ENCODE data around the gene TM9SF3. TPM values are rescaled to one million over a fixed set of nuclear protein-coding genes. Genes with fewer than 3 reads are reported as not detected.
"Not testable (repeated sequence)": the region's sequence is repeated elsewhere in the genome, so short reads cannot be mapped to it uniquely, and the experiment has no call there.

TM9SF3 gene
- total RNA-seq, 1 experiment from 2014 or later = 125 TPM

DNA sequence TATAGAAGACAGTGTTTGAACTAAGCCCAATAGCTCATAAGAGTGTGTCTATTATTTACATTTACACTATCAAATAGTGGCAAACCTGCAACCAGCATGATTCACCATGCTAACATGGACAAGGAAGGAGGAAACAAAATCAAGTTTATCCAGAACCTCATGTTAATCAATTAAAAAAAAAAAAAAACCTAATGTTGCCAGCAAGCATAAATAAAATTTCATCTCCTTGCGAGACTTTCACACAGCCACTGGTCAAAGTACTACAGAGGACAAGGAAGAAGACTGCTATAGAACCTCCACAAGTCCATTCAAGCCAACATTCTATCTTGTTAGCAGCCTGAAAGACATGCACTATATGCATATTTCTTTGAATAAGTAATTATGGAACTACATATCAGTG is 9.7 kb downstream of the TM9SF3 start:
- no TSS peak for BruUV-seq (replicated peaks)
- no peaks in the 10 kb centered on the region for H3K27me3 ChIP-seq (replicated peaks; ENCODE audit: insufficient read depth, low read depth, low read length, poor library complexity)
- CTCF ChIA-PET = no interaction called here
- TF ChIP-seq EZH2 (IDR thresholded peaks at IDR 0.05; ENCODE audit: borderline replicate concordance, low read depth, low read length, poor library complexity, severe bottlenecking) = no peak
- TF ChIP-seq, protein P1, sequence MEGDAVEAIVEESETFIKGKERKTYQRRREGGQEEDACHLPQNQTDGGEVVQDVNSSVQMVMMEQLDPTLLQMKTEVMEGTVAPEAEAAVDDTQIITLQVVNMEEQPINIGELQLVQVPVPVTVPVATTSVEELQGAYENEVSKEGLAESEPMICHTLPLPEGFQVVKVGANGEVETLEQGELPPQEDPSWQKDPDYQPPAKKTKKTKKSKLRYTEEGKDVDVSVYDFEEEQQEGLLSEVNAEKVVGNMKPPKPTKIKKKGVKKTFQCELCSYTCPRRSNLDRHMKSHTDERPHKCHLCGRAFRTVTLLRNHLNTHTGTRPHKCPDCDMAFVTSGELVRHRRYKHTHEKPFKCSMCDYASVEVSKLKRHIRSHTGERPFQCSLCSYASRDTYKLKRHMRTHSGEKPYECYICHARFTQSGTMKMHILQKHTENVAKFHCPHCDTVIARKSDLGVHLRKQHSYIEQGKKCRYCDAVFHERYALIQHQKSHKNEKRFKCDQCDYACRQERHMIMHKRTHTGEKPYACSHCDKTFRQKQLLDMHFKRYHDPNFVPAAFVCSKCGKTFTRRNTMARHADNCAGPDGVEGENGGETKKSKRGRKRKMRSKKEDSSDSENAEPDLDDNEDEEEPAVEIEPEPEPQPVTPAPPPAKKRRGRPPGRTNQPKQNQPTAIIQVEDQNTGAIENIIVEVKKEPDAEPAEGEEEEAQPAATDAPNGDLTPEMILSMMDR (conservative IDR thresholded peaks at IDR 0.05; ENCODE audit: low read depth, low read length) = no peak
- H3K4me1 ChIP-seq (ENCODE audit: insufficient read depth, low read length, poor library complexity, severe bottlenecking) = peaks cover 12% of the 10 kb centered on the region
- POLR2A ChIA-PET (ENCODE audit: low non-redundant PET) = no interaction called here
- H3K9me3 ChIP-seq (ENCODE audit: low read depth, low read length, poor library complexity, severe bottlenecking) = no peaks in the 10 kb centered on the region
- no peak for DNase-seq (ENCODE audit: low spot score)
- intact Hi-C loops (cut with micrococcal nuclease; ENCODE audit: unreplicated experiment) = no loop called here
- H3K36me3 ChIP-seq (ENCODE audit: insufficient read depth, low read length, poor library complexity, severe bottlenecking) = peaks cover 4% of the 10 kb centered on the region
- no peak overlapping the region for H3K4me3 ChIP-seq (ENCODE audit: low read depth, low read length, poor library complexity, severe bottlenecking)
- no peak overlapping the region for H3K27ac ChIP-seq (ENCODE audit: low read depth, low read length, poor library complexity, severe bottlenecking)

DNA sequence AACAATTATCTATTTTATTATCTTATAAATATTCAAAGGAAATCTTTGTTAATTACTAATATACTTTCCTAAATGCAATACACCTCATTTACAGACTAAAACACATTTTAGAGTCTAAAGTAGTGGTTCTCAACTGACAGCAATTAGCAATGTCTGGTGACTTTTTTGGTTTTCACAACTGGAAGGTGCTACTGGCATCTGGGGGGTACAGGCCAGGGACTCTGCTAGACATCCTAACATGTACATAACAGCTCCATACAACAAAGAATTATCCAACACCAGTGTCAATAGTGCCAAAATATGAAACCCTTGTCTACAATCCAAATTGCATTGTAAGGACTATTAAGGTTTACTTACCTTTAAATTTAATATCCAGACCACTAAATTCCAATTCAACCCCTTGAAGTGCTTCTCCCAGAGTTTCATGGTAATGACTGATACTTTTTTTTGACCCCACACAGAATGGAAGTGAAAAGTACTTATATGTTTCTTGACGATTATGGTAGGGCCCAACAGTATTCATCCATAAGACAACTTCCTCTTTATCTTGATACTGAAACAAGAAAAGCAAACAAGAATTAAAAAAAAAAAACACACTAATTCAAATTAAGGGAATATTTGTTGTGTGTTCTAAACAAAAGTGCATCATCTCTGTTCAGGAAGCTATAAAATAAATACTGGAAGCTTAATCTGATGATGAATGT is 10.4 kb downstream of the TM9SF3 start:
- Histone ChIP-seq H3K9me3 (ENCODE audit: low read depth, low read length, poor library complexity, severe bottlenecking) (no peaks in the 10 kb centered on the region), H3K27ac (ENCODE audit: low read depth, low read length, poor library complexity, severe bottlenecking) (no peak overlapping the region), H3K4me1 (ENCODE audit: insufficient read depth, low read length, poor library complexity, severe bottlenecking) (peaks cover 9% of the 10 kb centered on the region), H3K27me3 (replicated peaks; ENCODE audit: insufficient read depth, low read depth, low read length, poor library complexity) (no peaks in the 10 kb centered on the region), H3K36me3 (ENCODE audit: insufficient read depth, low read length, poor library complexity, severe bottlenecking) (peaks cover 4% of the 10 kb centered on the region), H3K4me3 (ENCODE audit: low read depth, low read length, poor library complexity, severe bottlenecking) (no peak overlapping the region)
- ChIA-PET CTCF (no interaction called here), POLR2A (ENCODE audit: low non-redundant PET) (no interaction called here)
- no peak for TF ChIP-seq EZH2 (IDR thresholded peaks at IDR 0.05; ENCODE audit: borderline replicate concordance, low read depth, low read length, poor library complexity, severe bottlenecking)
- TF ChIP-seq, protein P1 (conservative IDR thresholded peaks at IDR 0.05; ENCODE audit: low read depth, low read length) = no peak
- DNase-seq (ENCODE audit: low spot score) = no peak
- no TSS peak for BruUV-seq (replicated peaks)
- intact Hi-C loops (cut with micrococcal nuclease; ENCODE audit: unreplicated experiment) = no loop called here

DNA sequence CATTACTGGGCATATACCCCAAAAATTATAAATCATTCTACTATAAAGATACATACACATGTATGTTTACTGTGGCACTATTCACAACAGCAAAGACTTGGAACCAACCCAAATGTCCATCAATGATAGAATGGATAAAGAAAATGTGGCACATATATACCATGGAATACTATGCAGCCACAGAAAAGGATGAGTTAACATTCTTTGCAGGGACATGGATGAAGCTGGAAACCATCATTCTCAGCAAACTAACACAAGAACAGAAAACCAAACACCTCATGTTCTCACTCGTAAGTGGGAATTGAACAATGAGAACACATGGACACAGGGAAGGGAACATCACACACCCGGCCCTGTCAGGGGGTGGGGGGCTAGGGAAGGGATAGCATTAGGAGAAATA is 12.2 kb downstream of the TM9SF3 start:
- H3K4me3 ChIP-seq (ENCODE audit: low read depth, low read length, poor library complexity, severe bottlenecking); H3K27ac ChIP-seq (ENCODE audit: low read depth, low read length, poor library complexity, severe bottlenecking); BruUV-seq (replicated peaks); DNase-seq (ENCODE audit: low spot score); POLR2A ChIA-PET (ENCODE audit: low non-redundant PET); H3K9me3 ChIP-seq (ENCODE audit: low read depth, low read length, poor library complexity, severe bottlenecking); H3K27me3 ChIP-seq (replicated peaks; ENCODE audit: insufficient read depth, low read depth, low read length, poor library complexity); CTCF ChIA-PET; H3K4me1 ChIP-seq (ENCODE audit: insufficient read depth, low read length, poor library complexity, severe bottlenecking); intact Hi-C loops (cut with micrococcal nuclease; ENCODE audit: unreplicated experiment); H3K36me3 ChIP-seq (ENCODE audit: insufficient read depth, low read length, poor library complexity, severe bottlenecking): not testable (repeated sequence)

DNA sequence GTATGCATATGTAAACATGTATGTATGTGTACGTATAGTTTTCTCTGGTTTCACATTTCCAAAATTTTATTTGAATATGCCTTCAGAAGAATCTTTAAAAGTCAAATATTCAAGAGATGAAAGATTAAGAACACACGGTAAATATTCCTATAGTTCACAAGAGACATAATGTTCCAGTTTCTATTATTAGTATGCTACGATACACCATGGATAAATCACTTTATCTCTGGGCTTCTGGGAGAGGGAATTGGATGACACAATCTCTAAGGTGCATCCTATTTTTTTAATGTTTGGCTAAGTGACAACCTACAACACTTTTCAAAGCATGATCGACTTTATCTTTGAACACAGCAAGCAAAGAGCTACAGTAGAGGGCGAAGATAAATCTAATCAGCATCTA is 13.8 kb downstream of the TM9SF3 start:
- no peak overlapping the region for H3K4me3 ChIP-seq (ENCODE audit: low read depth, low read length, poor library complexity, severe bottlenecking)
- H3K4me1 ChIP-seq (ENCODE audit: insufficient read depth, low read length, poor library complexity, severe bottlenecking) = no peaks in the 10 kb centered on the region
- DNase-seq (ENCODE audit: low spot score) = no peak
- ChIA-PET CTCF (no interaction called here), POLR2A (ENCODE audit: low non-redundant PET) (no interaction called here)
- no TSS peak for BruUV-seq (replicated peaks)
- H3K9me3 ChIP-seq (ENCODE audit: low read depth, low read length, poor library complexity, severe bottlenecking) = no peaks in the 10 kb centered on the region
- peaks cover 4% of the 10 kb centered on the region for H3K36me3 ChIP-seq (ENCODE audit: insufficient read depth, low read length, poor library complexity, severe bottlenecking)
- H3K27ac ChIP-seq (ENCODE audit: low read depth, low read length, poor library complexity, severe bottlenecking) = no peak overlapping the region
- TF ChIP-seq, protein P1 (conservative IDR thresholded peaks at IDR 0.05; ENCODE audit: low read depth, low read length) = no peak
- no peak for TF ChIP-seq EZH2 (IDR thresholded peaks at IDR 0.05; ENCODE audit: borderline replicate concordance, low read depth, low read length, poor library complexity, severe bottlenecking)
- intact Hi-C loops (cut with micrococcal nuclease; ENCODE audit: unreplicated experiment) = no loop called here
- H3K27me3 ChIP-seq (replicated peaks; ENCODE audit: insufficient read depth, low read depth, low read length, poor library complexity) = no peaks in the 10 kb centered on the region

Measured in A673 (cell line).